H1 (cell line): ENCODE results near the gene GMNC. TPM values are rescaled to one million over a fixed set of nuclear protein-coding genes. Genes with fewer than 3 reads are reported as not detected.

ENCODE experiments used
- BCL11A ChIP-seq, 2 experiments: IDR thresholded peaks; one replicate each; pipeline ENCODE4 v1.6.1; 2011; ENCODE audit warnings: low read depth in 2 of 2, low read length in 2 of 2, mild to moderate bottlenecking in 2 of 2
- EZH2 ChIP-seq: fragments of 200-600 bp; sonication (generic); IDR thresholded peaks from 2 replicates; pipeline ENCODE4 v1.7.1; 2012; ENCODE audit warnings: low read depth, mild to moderate bottlenecking, moderate library complexity, low read length, inconsistent platforms; ENCODE audit not compliant: severe bottlenecking
- HDAC6 ChIP-seq: IDR thresholded peaks from one replicate; pipeline ENCODE4 v1.7.1; 2012; ENCODE audit warnings: low read depth, mild to moderate bottlenecking, inconsistent platforms, low read length, moderate library complexity
- KDM4A ChIP-seq: IDR thresholded peaks from one replicate; pipeline ENCODE4 v1.7.1; 2012; ENCODE audit warnings: low read depth, mild to moderate bottlenecking, moderate library complexity, low read length, inconsistent platforms; ENCODE audit not compliant: severe bottlenecking
- POU5F1 ChIP-seq: IDR thresholded peaks from 2 replicates; pipeline ENCODE4 v1.6.1; 2011; ENCODE audit warnings: low read depth, mild to moderate bottlenecking, low read length, moderate library complexity
- TAF7 ChIP-seq: optimal IDR thresholded peaks from 2 replicates; pipeline ENCODE3; 2011; ENCODE audit warnings: low read depth, mild to moderate bottlenecking, inconsistent platforms, low read length, moderate library complexity, borderline replicate concordance
- polyA plus RNA-seq, 7 experiments: library from polyadenylated mRNA; depleted of rRNA in 3 of 7; stranded (reverse) in 5 of 7; unstranded in 2 of 7; fragments of >200 nt in 5 of 7; fragments of 200-250 nt in 2 of 7; gene quantifications; 1 replicate in 5 of 7; 2 replicates in 1 of 7; 4 replicates in 1 of 7; pipeline versions ENCODE4 v1.2.1 to v1.2.3, GENCODE V29; 2011 to 2013; ENCODE audit warnings: missing spikeins in 2 of 7, mixed read lengths in 2 of 7
- total RNA-seq: library from RNA; stranded (reverse); fragmentation: NEBNext Ultra II Directional; extraction: Animal tissue kit (Norgen Biotek cat#: 25700); gene quantifications from 2 replicates; pipeline ENCODE4 v1.2.1, GENCODE V29; 2021
- TF ChIP-seq, protein P1 (sequence below): fragments of 300-600 bp; sonication (generic); IDR thresholded peaks from 2 replicates; pipeline ENCODE4 v1.7.1; 2012; ENCODE audit warnings: low read length, moderate library complexity, mild to moderate bottlenecking, inconsistent platforms; ENCODE audit not compliant: insufficient replicate concordance
- TF ChIP-seq, protein P2 (sequence below): IDR thresholded peaks from 2 replicates; pipeline ENCODE4 v1.6.1; 2012; ENCODE audit warnings: inconsistent platforms

The GMNC gene
- total and polyA plus RNA-seq, 2 of the 8 experiments (the other 6 are each of a cell fraction or from before 2014, with no cell fraction given), result 0.05 to 0.24 TPM

DNA sequence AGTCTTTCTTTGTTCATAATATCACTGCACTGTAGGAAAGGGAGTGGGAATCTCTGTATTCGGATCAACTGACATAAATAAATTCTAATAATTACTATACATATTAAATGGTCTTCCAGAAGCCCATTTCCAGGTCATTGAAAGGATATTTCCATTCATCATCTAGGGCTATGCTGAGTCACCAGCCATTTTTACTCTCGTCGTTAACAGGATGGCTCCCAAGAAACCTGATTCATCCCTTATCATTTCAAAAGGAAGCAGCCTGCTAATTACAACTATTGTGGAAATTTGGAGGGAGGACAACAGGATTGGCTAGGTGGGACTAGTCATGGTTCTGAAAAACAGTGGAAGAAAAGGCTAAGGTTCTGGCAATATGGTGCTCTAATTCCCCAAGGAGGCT lies 13.6 kb downstream of the GMNC start (continued):
- TF ChIP-seq, protein P1, sequence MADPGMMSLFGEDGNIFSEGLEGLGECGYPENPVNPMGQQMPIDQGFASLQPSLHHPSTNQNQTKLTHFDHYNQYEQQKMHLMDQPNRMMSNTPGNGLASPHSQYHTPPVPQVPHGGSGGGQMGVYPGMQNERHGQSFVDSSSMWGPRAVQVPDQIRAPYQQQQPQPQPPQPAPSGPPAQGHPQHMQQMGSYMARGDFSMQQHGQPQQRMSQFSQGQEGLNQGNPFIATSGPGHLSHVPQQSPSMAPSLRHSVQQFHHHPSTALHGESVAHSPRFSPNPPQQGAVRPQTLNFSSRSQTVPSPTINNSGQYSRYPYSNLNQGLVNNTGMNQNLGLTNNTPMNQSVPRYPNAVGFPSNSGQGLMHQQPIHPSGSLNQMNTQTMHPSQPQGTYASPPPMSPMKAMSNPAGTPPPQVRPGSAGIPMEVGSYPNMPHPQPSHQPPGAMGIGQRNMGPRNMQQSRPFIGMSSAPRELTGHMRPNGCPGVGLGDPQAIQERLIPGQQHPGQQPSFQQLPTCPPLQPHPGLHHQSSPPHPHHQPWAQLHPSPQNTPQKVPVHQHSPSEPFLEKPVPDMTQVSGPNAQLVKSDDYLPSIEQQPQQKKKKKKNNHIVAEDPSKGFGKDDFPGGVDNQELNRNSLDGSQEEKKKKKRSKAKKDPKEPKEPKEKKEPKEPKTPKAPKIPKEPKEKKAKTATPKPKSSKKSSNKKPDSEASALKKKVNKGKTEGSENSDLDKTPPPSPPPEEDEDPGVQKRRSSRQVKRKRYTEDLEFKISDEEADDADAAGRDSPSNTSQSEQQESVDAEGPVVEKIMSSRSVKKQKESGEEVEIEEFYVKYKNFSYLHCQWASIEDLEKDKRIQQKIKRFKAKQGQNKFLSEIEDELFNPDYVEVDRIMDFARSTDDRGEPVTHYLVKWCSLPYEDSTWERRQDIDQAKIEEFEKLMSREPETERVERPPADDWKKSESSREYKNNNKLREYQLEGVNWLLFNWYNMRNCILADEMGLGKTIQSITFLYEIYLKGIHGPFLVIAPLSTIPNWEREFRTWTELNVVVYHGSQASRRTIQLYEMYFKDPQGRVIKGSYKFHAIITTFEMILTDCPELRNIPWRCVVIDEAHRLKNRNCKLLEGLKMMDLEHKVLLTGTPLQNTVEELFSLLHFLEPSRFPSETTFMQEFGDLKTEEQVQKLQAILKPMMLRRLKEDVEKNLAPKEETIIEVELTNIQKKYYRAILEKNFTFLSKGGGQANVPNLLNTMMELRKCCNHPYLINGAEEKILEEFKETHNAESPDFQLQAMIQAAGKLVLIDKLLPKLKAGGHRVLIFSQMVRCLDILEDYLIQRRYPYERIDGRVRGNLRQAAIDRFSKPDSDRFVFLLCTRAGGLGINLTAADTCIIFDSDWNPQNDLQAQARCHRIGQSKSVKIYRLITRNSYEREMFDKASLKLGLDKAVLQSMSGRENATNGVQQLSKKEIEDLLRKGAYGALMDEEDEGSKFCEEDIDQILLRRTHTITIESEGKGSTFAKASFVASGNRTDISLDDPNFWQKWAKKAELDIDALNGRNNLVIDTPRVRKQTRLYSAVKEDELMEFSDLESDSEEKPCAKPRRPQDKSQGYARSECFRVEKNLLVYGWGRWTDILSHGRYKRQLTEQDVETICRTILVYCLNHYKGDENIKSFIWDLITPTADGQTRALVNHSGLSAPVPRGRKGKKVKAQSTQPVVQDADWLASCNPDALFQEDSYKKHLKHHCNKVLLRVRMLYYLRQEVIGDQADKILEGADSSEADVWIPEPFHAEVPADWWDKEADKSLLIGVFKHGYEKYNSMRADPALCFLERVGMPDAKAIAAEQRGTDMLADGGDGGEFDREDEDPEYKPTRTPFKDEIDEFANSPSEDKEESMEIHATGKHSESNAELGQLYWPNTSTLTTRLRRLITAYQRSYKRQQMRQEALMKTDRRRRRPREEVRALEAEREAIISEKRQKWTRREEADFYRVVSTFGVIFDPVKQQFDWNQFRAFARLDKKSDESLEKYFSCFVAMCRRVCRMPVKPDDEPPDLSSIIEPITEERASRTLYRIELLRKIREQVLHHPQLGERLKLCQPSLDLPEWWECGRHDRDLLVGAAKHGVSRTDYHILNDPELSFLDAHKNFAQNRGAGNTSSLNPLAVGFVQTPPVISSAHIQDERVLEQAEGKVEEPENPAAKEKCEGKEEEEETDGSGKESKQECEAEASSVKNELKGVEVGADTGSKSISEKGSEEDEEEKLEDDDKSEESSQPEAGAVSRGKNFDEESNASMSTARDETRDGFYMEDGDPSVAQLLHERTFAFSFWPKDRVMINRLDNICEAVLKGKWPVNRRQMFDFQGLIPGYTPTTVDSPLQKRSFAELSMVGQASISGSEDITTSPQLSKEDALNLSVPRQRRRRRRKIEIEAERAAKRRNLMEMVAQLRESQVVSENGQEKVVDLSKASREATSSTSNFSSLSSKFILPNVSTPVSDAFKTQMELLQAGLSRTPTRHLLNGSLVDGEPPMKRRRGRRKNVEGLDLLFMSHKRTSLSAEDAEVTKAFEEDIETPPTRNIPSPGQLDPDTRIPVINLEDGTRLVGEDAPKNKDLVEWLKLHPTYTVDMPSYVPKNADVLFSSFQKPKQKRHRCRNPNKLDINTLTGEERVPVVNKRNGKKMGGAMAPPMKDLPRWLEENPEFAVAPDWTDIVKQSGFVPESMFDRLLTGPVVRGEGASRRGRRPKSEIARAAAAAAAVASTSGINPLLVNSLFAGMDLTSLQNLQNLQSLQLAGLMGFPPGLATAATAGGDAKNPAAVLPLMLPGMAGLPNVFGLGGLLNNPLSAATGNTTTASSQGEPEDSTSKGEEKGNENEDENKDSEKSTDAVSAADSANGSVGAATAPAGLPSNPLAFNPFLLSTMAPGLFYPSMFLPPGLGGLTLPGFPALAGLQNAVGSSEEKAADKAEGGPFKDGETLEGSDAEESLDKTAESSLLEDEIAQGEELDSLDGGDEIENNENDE, result no peak
- TF ChIP-seq HDAC6 (no peak), EZH2 (no peak), KDM4A (no peak), TAF7 (no peak), BCL11A (IDR thresholded peaks at IDR 0.05; ENCODE audit: low read depth in 2 of 2, low read length in 2 of 2) (no peak), POU5F1 (no peak)
- TF ChIP-seq, protein P2, sequence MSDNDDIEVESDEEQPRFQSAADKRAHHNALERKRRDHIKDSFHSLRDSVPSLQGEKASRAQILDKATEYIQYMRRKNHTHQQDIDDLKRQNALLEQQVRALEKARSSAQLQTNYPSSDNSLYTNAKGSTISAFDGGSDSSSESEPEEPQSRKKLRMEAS, result no peak
- TF ChIP-seq, all 59 proteins: peak for 0
